Mammary epithelial cell (primary cell): ENCODE results near the gene MOB3C.

ENCODE experiments used
- EZH2 ChIP-seq: IDR thresholded peaks from 2 replicates; pipeline ENCODE4 v1.6.1; 2012; ENCODE audit warnings: low read length, inconsistent platforms, borderline replicate concordance
- TF ChIP-seq, protein P1 (sequence below), 2 donors: IDR thresholded peaks in 1 of 2; conservative IDR thresholded peaks in 1 of 2; 2 replicates each; pipeline ENCODE4 v1.5.1; 2011 to 2012; ENCODE audit warnings: inconsistent platforms in 2 of 2, low read length in 2 of 2, mild to moderate bottlenecking in 2 of 2, control low read depth in 1 of 2, low read depth in 1 of 2; ENCODE audit not compliant: insufficient read depth in 1 of 2; ENCODE audit errors: extremely low read depth in 1 of 2

DNA sequence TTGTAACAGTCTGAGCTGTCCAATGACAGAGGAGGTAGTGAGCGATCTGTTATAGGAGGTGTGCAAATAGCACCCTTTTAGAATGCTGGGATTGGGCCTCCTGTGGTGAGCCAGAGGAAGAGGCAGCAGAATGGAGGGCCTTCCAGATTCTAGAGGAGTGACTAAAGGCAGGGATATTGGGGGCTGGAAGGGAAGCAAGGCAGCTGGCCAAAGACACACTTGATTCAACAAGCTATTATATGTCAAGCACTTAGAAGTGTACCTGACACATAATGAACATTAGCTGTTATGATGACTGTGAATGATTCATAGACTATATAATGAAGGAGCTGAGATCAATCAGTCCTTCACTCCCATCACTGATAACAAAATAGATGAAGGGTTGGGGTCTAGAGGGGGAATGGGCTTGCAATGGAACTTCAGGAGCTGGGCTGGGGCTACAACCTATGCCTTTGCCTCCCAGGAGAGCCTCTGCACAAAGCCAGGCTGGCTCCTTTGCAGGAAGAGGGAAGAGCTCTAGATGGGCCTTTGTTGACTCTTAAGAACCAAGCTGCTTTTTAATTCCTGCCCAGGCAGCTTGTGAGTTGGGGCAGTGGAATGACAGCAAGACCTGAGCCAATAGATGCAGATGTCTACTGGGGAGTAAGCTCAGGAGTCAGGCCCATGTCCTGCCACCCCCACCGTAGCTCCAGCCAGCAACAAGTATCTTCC, 10.2 kb downstream of the MOB3C start:
- no peak for TF ChIP-seq EZH2
- TF ChIP-seq, protein P1, sequence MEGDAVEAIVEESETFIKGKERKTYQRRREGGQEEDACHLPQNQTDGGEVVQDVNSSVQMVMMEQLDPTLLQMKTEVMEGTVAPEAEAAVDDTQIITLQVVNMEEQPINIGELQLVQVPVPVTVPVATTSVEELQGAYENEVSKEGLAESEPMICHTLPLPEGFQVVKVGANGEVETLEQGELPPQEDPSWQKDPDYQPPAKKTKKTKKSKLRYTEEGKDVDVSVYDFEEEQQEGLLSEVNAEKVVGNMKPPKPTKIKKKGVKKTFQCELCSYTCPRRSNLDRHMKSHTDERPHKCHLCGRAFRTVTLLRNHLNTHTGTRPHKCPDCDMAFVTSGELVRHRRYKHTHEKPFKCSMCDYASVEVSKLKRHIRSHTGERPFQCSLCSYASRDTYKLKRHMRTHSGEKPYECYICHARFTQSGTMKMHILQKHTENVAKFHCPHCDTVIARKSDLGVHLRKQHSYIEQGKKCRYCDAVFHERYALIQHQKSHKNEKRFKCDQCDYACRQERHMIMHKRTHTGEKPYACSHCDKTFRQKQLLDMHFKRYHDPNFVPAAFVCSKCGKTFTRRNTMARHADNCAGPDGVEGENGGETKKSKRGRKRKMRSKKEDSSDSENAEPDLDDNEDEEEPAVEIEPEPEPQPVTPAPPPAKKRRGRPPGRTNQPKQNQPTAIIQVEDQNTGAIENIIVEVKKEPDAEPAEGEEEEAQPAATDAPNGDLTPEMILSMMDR (conservative IDR thresholded peaks at IDR 0.05 in 1 of 2, IDR thresholded peaks at IDR 0.05 in 1 of 2; ENCODE audit: extremely low read depth in 1 of 2, insufficient read depth in 1 of 2, low read depth in 1 of 2, low read length in 2 of 2): no peak
